Caco-2 (cell line): ENCODE results near the gene CACNA2D2. TPM values are rescaled to one million over a fixed set of nuclear protein-coding genes. Genes with fewer than 3 reads are reported as not detected.

ENCODE experiments used
- BruUV-seq: library from RNA; stranded (reverse); fragments of 400-500 nt; replicated peaks from 2 replicates; lab custom pipeline; 2021; lab: Mats Ljungman, UMichigan
- CTCF ChIA-PET: fragments of 300-600 bp; sonication (Branson Sonifier 250); formaldehyde crosslinking; loops from one replicate; lab custom pipeline; 2022; ENCODE audit warnings: antibody characterized with exemption; lab: Charles Lee
- POLR2A ChIA-PET: fragments of 300-600 bp; sonication (Branson Sonifier 250); formaldehyde crosslinking; loops from one replicate; lab custom pipeline; 2022; ENCODE audit warnings: antibody characterized with exemption; lab: Charles Lee
- DNase-seq, 2 experiments: peaks; one replicate each; pipeline versions ENCODE4 v3.0.0 to v3.0.0-alpha.2; 2020 to 2022
- H3K27me3 ChIP-seq: replicated peaks from 2 replicates; pipeline ENCODE4 v1.6.0; 2011; ENCODE audit warnings: low read length; ENCODE audit not compliant: control insufficient read depth, insufficient read depth
- H3K36me3 ChIP-seq: 2 replicates; pipeline ENCODE4 v1.5.1; 2011; ENCODE audit warnings: low read length; ENCODE audit not compliant: control insufficient read depth, insufficient read depth
- H3K4me1 ChIP-seq: fragments of 250-450 bp; sonication (Bioruptor Pico); 2 replicates; pipeline ENCODE4 v1.5.1; 2020; ENCODE audit warnings: mild to moderate bottlenecking
- H3K4me3 ChIP-seq: 2 replicates; pipeline ENCODE4 v1.5.1; 2011; ENCODE audit warnings: low read depth, mild to moderate bottlenecking, control low read depth, low read length
- H3K9me3 ChIP-seq: fragments of 250-450 bp; sonication (Bioruptor Pico); 2 replicates; pipeline ENCODE4 v1.5.1; 2020; ENCODE audit warnings: mild to moderate bottlenecking, moderate library complexity
- H3K27ac Mint-ChIP-seq: one replicate; pipeline ENCODE4 v1.8.0; 2022; ENCODE audit warnings: mixed read lengths; ENCODE audit not compliant: unreplicated experiment
- H3K27me3 Mint-ChIP-seq: one replicate; pipeline ENCODE4 v1.8.0; 2022; ENCODE audit warnings: mixed read lengths; ENCODE audit not compliant: insufficient read depth, unreplicated experiment
- H3K36me3 Mint-ChIP-seq: one replicate; pipeline ENCODE4 v1.8.0; 2022; ENCODE audit warnings: mild to moderate bottlenecking, mixed read lengths; ENCODE audit not compliant: insufficient read depth, unreplicated experiment
- H3K4me1 Mint-ChIP-seq: one replicate; pipeline ENCODE4 v1.8.0; 2022; ENCODE audit warnings: low read depth, mixed read lengths; ENCODE audit not compliant: unreplicated experiment
- H3K4me3 Mint-ChIP-seq: one replicate; pipeline ENCODE4 v1.8.0; 2022; ENCODE audit warnings: mild to moderate bottlenecking, moderate library complexity, mixed read lengths; ENCODE audit not compliant: unreplicated experiment
- H3K9me3 Mint-ChIP-seq: one replicate; pipeline ENCODE4 v1.8.0; 2022; ENCODE audit warnings: mixed read lengths; ENCODE audit not compliant: unreplicated experiment
- intact Hi-C: fragments of 100-400 bp; cut with micrococcal nuclease; formaldehyde crosslinking; loops from one replicate; pipeline ENCODE4 v1.10.0; 2022; ENCODE audit not compliant: unreplicated experiment
- total RNA-seq: library from RNA; stranded (reverse); gene quantifications from 2 replicates; pipeline ENCODE4 v1.2.3, GENCODE V29; 2022
- TF ChIP-seq, protein P1 (sequence below), 2 experiments: fragments of 200-600 bp in 1 of 2; IDR thresholded peaks; 1 replicate in 1 of 2; 2 replicates in 1 of 2; pipeline versions ENCODE4 v1.5.1 to v1.8.0; 2011 to 2022; ENCODE audit warnings: antibody characterized with exemption in 1 of 2, control low read depth in 1 of 2, inconsistent platforms in 1 of 2, low read depth in 1 of 2, low read length in 1 of 2, mild to moderate bottlenecking in 1 of 2, moderate library complexity in 1 of 2; ENCODE audit not compliant: insufficient read depth in 1 of 2, severe bottlenecking in 1 of 2, unreplicated experiment in 1 of 2

Gene CACNA2D2
- total RNA-seq, 1 experiment from 2014 or later, result 0.25 TPM

DNA sequence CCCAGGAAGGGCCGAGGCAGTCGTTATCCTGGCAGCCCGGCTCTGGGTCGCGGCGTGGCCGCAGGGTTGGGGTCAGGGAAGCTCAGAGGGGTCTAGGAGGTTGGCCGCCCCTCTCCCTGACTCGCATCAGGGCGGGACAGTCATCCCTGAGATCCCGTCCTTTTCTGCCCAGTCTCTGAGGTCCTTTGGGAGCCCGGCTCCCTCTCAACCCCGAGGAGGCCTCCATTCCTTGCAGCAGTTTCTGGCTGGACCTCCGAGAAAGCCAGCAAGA lies 181.4 kb downstream of the CACNA2D2 start:
- TF ChIP-seq, protein P1, sequence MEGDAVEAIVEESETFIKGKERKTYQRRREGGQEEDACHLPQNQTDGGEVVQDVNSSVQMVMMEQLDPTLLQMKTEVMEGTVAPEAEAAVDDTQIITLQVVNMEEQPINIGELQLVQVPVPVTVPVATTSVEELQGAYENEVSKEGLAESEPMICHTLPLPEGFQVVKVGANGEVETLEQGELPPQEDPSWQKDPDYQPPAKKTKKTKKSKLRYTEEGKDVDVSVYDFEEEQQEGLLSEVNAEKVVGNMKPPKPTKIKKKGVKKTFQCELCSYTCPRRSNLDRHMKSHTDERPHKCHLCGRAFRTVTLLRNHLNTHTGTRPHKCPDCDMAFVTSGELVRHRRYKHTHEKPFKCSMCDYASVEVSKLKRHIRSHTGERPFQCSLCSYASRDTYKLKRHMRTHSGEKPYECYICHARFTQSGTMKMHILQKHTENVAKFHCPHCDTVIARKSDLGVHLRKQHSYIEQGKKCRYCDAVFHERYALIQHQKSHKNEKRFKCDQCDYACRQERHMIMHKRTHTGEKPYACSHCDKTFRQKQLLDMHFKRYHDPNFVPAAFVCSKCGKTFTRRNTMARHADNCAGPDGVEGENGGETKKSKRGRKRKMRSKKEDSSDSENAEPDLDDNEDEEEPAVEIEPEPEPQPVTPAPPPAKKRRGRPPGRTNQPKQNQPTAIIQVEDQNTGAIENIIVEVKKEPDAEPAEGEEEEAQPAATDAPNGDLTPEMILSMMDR (IDR thresholded peaks at IDR 0.05; ENCODE audit: insufficient read depth in 1 of 2, low read depth in 1 of 2, low read length in 1 of 2, severe bottlenecking in 1 of 2, unreplicated experiment in 1 of 2), result no peak
- Mint-ChIP-seq H3K9me3 (no peaks in the 10 kb centered on the region), H3K4me3 (peak overlapping the region; percentile 81), H3K27me3 (no peaks in the 10 kb centered on the region), H3K4me1 (peaks cover under 1% of the 10 kb centered on the region), H3K36me3 (peaks cover 40% of the 10 kb centered on the region), H3K27ac (peak overlapping the region; percentile 96)
- POLR2A ChIA-PET, result interaction anchor here (0.6 to 1.4 kb wide), 2 partner anchors 23 to 536 kb away, joined by 4 to 12 read pairs; partner anchors contain the start of genes HYAL3 and NAA80
- peak overlapping the region; percentile 58 for H3K4me3 ChIP-seq
- DNase-seq, result no peak
- H3K36me3 ChIP-seq, result peaks cover 4% of the 10 kb centered on the region
- peaks cover 27% of the 10 kb centered on the region for H3K4me1 ChIP-seq
- no peaks in the 10 kb centered on the region for H3K27me3 ChIP-seq
- intact Hi-C loops, result no loop called here
- CTCF ChIA-PET, result interaction anchor here (1.0 to 1.4 kb wide), 2 partner anchors 15 to 23 kb away, joined by 8 to 27 read pairs; partner anchors contain the start of genes HYAL3 and NAA80
- TSS peak; percentile 62 for BruUV-seq
- H3K9me3 ChIP-seq, result no peaks in the 10 kb centered on the region

DNA sequence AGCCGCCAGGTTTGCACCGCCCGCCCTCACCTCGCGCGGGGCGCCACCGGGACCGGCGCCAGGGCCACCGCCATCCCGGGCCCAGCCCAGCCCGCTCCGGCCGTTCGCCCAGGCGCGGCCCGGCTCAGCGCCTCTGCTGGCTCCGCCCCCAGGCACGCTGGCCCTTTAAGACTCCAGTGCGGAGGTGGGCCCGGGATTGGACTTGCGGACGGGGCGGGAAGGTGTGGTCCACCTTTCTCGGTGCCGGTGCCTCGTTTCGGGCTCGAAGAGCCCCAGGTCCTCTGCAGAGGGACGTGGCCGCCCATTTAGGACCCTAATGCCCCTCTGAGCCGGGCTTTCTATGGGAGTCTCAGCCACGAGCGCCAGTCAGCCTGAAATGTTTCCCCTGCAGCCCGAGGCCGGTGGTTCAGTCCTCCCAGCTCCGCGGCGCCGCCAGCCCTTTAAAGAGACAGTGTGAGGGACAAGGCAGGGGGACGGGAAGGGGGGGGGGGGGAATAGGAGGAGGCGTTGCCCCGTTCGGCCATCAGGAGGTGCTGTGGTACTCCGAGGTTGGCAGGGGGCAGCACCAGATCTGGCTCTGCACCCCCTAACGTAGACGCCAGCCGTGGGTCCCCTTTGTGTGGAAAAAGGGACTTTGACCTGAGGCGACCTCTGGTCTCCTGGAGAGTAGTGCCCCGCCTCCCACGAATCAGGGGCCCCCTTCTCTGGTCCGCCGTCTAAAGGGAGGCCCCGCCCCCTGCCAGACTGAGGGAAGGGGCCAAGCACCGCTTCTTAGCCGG lies 181.9 kb downstream of the CACNA2D2 start:
- H3K9me3 Mint-ChIP-seq, result no peaks in the 10 kb centered on the region

More for the DNA sequence above, 181.9 kb downstream of the CACNA2D2 start:
- peaks cover 33% of the 10 kb centered on the region for H3K4me1 ChIP-seq
- Mint-ChIP-seq H3K4me3 (peak overlapping the region; percentile 81), H3K36me3 (peaks cover 37% of the 10 kb centered on the region), H3K27ac (peak overlapping the region; percentile 96), H3K4me1 (peaks cover 6% of the 10 kb centered on the region), H3K27me3 (no peaks in the 10 kb centered on the region)
- peaks cover 4% of the 10 kb centered on the region for H3K36me3 ChIP-seq
- ChIA-PET CTCF (interaction anchor here (0.5 to 1.4 kb wide), 12 partner anchors 10 to 1720 kb away, joined by 3 to 27 read pairs (median 5); partner anchors contain the start of genes CYB561D2, GNAI2, HYAL3 and NAA80), POLR2A (interaction anchor here (0.6 to 1.4 kb wide), 4 partner anchors 16 to 536 kb away, joined by 4 to 12 read pairs (median 8); partner anchors contain the start of genes HYAL3 and NAA80)
- TF ChIP-seq, protein P1 (IDR thresholded peaks at IDR 0.05; ENCODE audit: insufficient read depth in 1 of 2, low read depth in 1 of 2, low read length in 1 of 2, severe bottlenecking in 1 of 2, unreplicated experiment in 1 of 2), result peak; percentile 67 to 68
- DNase-seq, result peak; percentile 92 to 94
- peak overlapping the region; percentile 58 for H3K4me3 ChIP-seq
- no peaks in the 10 kb centered on the region for H3K9me3 ChIP-seq
- intact Hi-C loops, result loop anchor here (1.0 kb wide), 1 partner anchor 22 kb away; the partner anchor contains the start of genes HYAL3 and NAA80
- no TSS peak for BruUV-seq
- H3K27me3 ChIP-seq, result no peaks in the 10 kb centered on the region
